ENCODE results near the gene PLXNA2. TPM values are rescaled to one million over a fixed set of nuclear protein-coding genes. Genes with fewer than 3 reads are reported as not detected.

Gene PLXNA2, protein sequence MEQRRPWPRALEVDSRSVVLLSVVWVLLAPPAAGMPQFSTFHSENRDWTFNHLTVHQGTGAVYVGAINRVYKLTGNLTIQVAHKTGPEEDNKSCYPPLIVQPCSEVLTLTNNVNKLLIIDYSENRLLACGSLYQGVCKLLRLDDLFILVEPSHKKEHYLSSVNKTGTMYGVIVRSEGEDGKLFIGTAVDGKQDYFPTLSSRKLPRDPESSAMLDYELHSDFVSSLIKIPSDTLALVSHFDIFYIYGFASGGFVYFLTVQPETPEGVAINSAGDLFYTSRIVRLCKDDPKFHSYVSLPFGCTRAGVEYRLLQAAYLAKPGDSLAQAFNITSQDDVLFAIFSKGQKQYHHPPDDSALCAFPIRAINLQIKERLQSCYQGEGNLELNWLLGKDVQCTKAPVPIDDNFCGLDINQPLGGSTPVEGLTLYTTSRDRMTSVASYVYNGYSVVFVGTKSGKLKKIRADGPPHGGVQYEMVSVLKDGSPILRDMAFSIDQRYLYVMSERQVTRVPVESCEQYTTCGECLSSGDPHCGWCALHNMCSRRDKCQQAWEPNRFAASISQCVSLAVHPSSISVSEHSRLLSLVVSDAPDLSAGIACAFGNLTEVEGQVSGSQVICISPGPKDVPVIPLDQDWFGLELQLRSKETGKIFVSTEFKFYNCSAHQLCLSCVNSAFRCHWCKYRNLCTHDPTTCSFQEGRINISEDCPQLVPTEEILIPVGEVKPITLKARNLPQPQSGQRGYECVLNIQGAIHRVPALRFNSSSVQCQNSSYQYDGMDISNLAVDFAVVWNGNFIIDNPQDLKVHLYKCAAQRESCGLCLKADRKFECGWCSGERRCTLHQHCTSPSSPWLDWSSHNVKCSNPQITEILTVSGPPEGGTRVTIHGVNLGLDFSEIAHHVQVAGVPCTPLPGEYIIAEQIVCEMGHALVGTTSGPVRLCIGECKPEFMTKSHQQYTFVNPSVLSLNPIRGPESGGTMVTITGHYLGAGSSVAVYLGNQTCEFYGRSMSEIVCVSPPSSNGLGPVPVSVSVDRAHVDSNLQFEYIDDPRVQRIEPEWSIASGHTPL (N-terminal part only)
- under 1 TPM; under 0.01 to 0.33 TPM for total RNA-seq

DNA sequence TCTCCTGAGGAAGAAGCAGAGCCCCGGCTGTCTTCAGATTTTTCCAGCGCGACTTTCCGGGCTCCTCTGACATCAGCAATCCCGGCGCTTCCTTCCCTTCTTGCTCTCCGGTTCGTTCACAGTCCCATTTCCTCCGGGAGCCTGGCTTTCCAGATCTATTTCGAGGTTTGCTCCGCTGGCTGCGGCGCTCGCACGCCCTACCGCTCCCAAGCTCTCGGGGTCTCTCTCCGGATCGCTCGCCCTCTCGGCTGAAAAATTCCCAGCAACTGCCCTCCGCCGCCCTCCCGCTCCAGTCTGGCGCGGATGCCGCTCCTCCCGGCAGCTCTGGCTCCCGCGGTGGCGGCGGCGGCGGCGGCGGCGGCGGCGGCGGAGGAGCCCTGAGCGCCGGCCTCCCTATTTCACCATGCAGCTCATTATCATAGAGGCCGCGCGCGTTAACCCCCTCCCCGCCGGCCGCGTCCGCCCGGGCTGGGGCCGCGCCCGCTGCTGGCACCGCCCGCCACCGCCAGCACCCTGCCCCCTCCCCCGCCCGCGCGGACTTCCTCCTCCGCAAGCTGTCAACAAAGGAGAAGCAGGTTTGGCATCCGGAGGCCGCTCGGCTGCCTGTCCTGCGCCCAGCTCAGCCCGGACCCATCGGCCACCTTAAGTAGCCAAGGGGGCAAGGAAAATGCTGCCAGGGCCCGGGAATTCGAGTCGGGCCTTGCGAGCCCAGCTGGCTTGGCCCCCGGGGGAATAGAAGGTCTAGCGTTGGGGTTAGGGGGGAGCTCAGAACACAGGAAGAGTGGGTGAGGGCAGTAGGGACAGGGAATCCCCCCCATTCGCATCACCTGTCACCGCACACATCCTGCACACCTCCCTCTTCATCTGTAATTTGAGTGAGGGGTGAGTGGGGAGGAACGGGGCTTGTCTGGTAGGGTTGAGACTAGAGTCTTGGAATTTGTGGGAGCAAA, at the start of gene PLXNA2:
TSS of gene PLXNA2 (minus strand) at position 418 of the 950 bp plus-strand sequence. CDS start 26,462 bp downstream, outside the sequence.

Small RNAs within 50 kb of the gene (small RNA-seq; reads per million reads assigned to genes)
- 0 reads per million in 2 donors for gene AL606753.1
